ENCODE results near the gene RAB9A. TPM values are rescaled to one million over a fixed set of nuclear protein-coding genes. Genes with fewer than 3 reads are reported as not detected.

Gene RAB9A
- total RNA-seq, 1 experiment from 2014 or later: 41.4 TPM

DNA sequence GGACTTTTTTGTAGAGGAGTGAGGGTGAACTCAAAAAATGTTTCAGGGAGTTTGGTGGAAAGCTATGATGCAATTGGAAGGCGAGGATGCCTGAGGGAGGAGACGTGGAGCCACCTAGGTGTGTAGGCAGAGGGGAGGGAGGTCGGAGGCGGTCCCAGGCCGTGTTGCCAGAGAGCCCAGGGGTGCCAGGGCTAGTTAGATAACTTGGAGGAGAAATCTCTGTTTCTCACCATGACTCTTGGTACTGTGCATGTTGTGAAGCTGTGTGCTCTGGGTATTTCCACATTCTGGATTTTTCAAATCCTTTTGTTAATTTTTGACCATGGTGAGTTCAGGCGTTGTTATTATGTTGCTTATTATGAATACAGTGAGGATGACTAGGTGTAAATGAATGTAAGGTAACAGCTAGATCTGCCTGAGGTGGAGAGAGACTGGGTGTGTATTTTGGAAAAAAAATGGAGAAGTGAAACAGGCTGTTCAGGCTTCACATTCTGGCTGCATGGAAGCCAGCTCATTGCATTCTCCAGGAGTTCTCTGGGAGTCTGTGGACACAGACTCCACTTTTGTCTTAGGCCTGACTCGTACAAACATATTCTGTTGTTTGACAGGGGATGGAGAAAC lies 4.5 kb downstream of the RAB9A start:
- H3K4me1 Mint-ChIP-seq (ENCODE audit: low read depth, unreplicated experiment): peaks cover 51% of the 10 kb centered on the region

DNA sequence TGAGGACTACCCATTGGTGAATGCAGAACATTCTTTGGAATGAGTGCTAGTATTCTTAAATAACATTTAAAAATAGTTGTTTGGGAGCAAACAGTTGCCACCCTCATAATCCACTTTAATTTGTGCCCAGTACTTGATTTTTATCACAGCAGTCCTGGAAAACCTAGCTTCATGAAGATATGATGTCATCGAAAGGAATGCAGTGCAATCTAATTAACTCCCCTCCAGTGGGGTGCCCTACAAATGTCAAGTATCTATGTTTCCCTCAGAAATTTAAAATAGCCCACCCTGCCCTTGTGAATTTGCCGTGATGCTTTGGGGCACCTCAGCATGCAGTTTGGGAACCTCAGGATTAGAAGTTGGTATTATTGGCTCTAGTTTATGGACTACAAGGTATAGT lies 5.4 kb downstream of the RAB9A start:
- TF ChIP-seq, protein P1, sequence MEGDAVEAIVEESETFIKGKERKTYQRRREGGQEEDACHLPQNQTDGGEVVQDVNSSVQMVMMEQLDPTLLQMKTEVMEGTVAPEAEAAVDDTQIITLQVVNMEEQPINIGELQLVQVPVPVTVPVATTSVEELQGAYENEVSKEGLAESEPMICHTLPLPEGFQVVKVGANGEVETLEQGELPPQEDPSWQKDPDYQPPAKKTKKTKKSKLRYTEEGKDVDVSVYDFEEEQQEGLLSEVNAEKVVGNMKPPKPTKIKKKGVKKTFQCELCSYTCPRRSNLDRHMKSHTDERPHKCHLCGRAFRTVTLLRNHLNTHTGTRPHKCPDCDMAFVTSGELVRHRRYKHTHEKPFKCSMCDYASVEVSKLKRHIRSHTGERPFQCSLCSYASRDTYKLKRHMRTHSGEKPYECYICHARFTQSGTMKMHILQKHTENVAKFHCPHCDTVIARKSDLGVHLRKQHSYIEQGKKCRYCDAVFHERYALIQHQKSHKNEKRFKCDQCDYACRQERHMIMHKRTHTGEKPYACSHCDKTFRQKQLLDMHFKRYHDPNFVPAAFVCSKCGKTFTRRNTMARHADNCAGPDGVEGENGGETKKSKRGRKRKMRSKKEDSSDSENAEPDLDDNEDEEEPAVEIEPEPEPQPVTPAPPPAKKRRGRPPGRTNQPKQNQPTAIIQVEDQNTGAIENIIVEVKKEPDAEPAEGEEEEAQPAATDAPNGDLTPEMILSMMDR (IDR thresholded peaks at IDR 0.05; ENCODE audit: unreplicated experiment): no peak
- intact Hi-C loops (cut with micrococcal nuclease; ENCODE audit: unreplicated experiment): loop anchor here (5.0 kb wide), 1 partner anchor 38 kb away; the partner anchor contains the start of genes OFD1 and TRAPPC2
- Mint-ChIP-seq H3K27ac (ENCODE audit: unreplicated experiment) (peak overlapping the region; percentile 88), H3K36me3 (ENCODE audit: insufficient read depth, unreplicated experiment) (peaks cover 56% of the 10 kb centered on the region), H3K4me3 (ENCODE audit: low read depth, unreplicated experiment) (peak overlapping the region; percentile 86), H3K4me1 (ENCODE audit: low read depth, unreplicated experiment) (peaks cover 57% of the 10 kb centered on the region), H3K9me3 (ENCODE audit: low read depth, unreplicated experiment) (no peaks in the 10 kb centered on the region), H3K27me3 (ENCODE audit: unreplicated experiment) (no peaks in the 10 kb centered on the region)
- CTCF ChIA-PET: no interaction called here
- DNase-seq: no peak
- BruUV-seq (replicated peaks): no TSS peak

More for the DNA sequence above, 4.5 kb downstream of the RAB9A start:
- DNase-seq: peak; percentile 47
- Mint-ChIP-seq H3K4me3 (ENCODE audit: low read depth, unreplicated experiment) (peak overlapping the region; percentile 86), H3K36me3 (ENCODE audit: insufficient read depth, unreplicated experiment) (peaks cover 62% of the 10 kb centered on the region), H3K27ac (ENCODE audit: unreplicated experiment) (peak overlapping the region; percentile 95), H3K27me3 (ENCODE audit: unreplicated experiment) (no peaks in the 10 kb centered on the region), H3K9me3 (ENCODE audit: low read depth, unreplicated experiment) (no peaks in the 10 kb centered on the region)
- TF ChIP-seq, protein P1 (IDR thresholded peaks at IDR 0.05; ENCODE audit: unreplicated experiment): no peak
- intact Hi-C loops (cut with micrococcal nuclease; ENCODE audit: unreplicated experiment): loop anchor here (5.0 kb wide), 1 partner anchor 39 kb away; the partner anchor contains the start of genes OFD1 and TRAPPC2
- BruUV-seq (replicated peaks): no TSS peak
- CTCF ChIA-PET: interaction anchor here (0.6 to 1.2 kb wide), 4 partner anchors 24 to 41 kb away, joined by 3 to 4 read pairs (median 3); partner anchors contain the start of genes OFD1 and TRAPPC2

GRCh38 chrX:13694983-13695382 lies 6.1 kb downstream of the RAB9A start:
- peaks cover 62% of the 10 kb centered on the region for H3K4me1 Mint-ChIP-seq (ENCODE audit: low read depth, unreplicated experiment)
- peak overlapping the region; percentile 86 for H3K4me3 Mint-ChIP-seq (ENCODE audit: low read depth, unreplicated experiment)

DNA sequence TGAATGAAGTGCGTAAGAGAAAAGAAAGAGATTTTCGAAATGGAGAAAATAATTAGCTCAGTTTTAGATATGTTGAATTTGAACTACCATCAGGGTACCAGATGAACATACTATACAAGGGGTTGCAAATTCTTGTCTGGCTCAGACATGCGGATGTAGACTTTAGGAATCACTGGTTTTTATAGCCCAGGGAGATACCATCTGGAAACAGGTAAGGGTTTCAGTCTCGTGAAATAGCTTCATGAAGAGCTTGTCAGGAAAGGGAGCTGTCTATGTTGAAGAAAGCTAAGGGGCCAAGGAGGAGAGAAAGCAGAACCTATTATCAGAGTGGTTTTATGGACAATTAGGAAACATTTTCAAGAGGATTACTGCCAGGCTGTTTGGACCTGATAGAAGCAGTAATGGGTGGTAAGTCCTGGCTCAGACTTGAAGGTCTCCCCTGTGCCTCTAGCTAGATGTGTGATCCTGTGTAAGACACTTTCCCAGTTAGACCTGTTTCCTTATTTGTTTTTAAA lies 6.7 kb downstream of the RAB9A start:
- peak overlapping the region; percentile 88 for H3K27ac Mint-ChIP-seq (ENCODE audit: unreplicated experiment)
- H3K9me3 Mint-ChIP-seq (ENCODE audit: low read depth, unreplicated experiment): no peaks in the 10 kb centered on the region
- H3K36me3 Mint-ChIP-seq (ENCODE audit: insufficient read depth, unreplicated experiment): peaks cover 46% of the 10 kb centered on the region
- BruUV-seq (replicated peaks): no TSS peak
- peak overlapping the region; percentile 86 for H3K4me3 Mint-ChIP-seq (ENCODE audit: low read depth, unreplicated experiment)
- TF ChIP-seq, protein P1 (IDR thresholded peaks at IDR 0.05; ENCODE audit: unreplicated experiment): no peak
- H3K4me1 Mint-ChIP-seq (ENCODE audit: low read depth, unreplicated experiment): peaks cover 62% of the 10 kb centered on the region
- intact Hi-C loops (cut with micrococcal nuclease; ENCODE audit: unreplicated experiment): no loop called here
- no peaks in the 10 kb centered on the region for H3K27me3 Mint-ChIP-seq (ENCODE audit: unreplicated experiment)
- no peak for DNase-seq
- CTCF ChIA-PET: interaction anchor here (0.5 kb wide), 1 partner anchor 53 kb away, joined by 3 read pairs; no protein-coding TSS in a partner anchor

More at GRCh38 chrX:13694983-13695382, 6.1 kb downstream of the RAB9A start:
- no peak for DNase-seq
- Mint-ChIP-seq H3K9me3 (ENCODE audit: low read depth, unreplicated experiment) (no peaks in the 10 kb centered on the region), H3K27me3 (ENCODE audit: unreplicated experiment) (no peaks in the 10 kb centered on the region), H3K27ac (ENCODE audit: unreplicated experiment) (peak overlapping the region; percentile 88), H3K36me3 (ENCODE audit: insufficient read depth, unreplicated experiment) (peaks cover 53% of the 10 kb centered on the region)
- no TSS peak for BruUV-seq (replicated peaks)
- intact Hi-C loops (cut with micrococcal nuclease; ENCODE audit: unreplicated experiment): loop anchor here (5.0 kb wide), 1 partner anchor 37 kb away; the partner anchor contains the start of genes OFD1 and TRAPPC2
- CTCF ChIA-PET: no interaction called here
- TF ChIP-seq, protein P1 (IDR thresholded peaks at IDR 0.05; ENCODE audit: unreplicated experiment): no peak

Data from Calu3 (cell line).